CD4-positive, alpha-beta memory T cell (primary cell): ENCODE measurements around the gene MPP4. TPM values are rescaled to one million over a fixed set of nuclear protein-coding genes. Genes with fewer than 3 reads are reported as not detected.

ENCODE experiments used
- CTCF ChIA-PET: fragments of 350-600 bp; sonication (Branson Sonifier 250); formaldehyde crosslinking; loops from one replicate; lab custom pipeline; 2021; ENCODE audit warnings: inconsistent platforms; ENCODE audit not compliant: partially characterized antibody; lab: Charles Lee
- POLR2A ChIA-PET: fragments of 350-600 bp; sonication (Branson Sonifier 250); formaldehyde crosslinking; loops from one replicate; lab custom pipeline; 2021; ENCODE audit not compliant: partially characterized antibody; lab: Charles Lee
- DNase-seq, 5 donors: peaks; one replicate each; pipeline versions ENCODE4 v3.0.0 to v3.0.0-alpha.2; 2020 to 2022; ENCODE audit warnings: mixed read lengths in 1 of 5
- H3K27ac ChIP-seq: one replicate; pipeline ENCODE4 v1.7.0; 2013; ENCODE audit warnings: low read depth, low read length
- H3K27me3 ChIP-seq: 2 replicates; pipeline ENCODE4 v1.7.0; 2013; ENCODE audit warnings: mild to moderate bottlenecking, low read length, moderate library complexity; ENCODE audit not compliant: insufficient read depth
- H3K36me3 ChIP-seq: 2 replicates; pipeline ENCODE4 v1.7.0; 2013; ENCODE audit warnings: mild to moderate bottlenecking, low read length, moderate library complexity; ENCODE audit not compliant: insufficient read depth
- H3K4me1 ChIP-seq: 2 replicates; pipeline ENCODE4 v1.7.0; 2013; ENCODE audit warnings: mild to moderate bottlenecking, low read length, moderate library complexity; ENCODE audit not compliant: insufficient read depth
- H3K4me3 ChIP-seq, 2 donors: one replicate each; pipeline ENCODE4 v1.7.0; 2013; ENCODE audit warnings: low read length in 2 of 2, mild to moderate bottlenecking in 1 of 2
- H3K9me3 ChIP-seq, 2 donors: one replicate each; pipeline ENCODE4 v1.7.0; 2013; ENCODE audit warnings: low read length in 2 of 2, control low read depth in 1 of 2; ENCODE audit not compliant: control insufficient read depth in 1 of 2
- H3K27ac Mint-ChIP-seq, 7 donors: one replicate each; pipeline ENCODE4 v1.8.0; 2020 to 2021; ENCODE audit warnings: mixed read lengths in 7 of 7, mild to moderate bottlenecking in 6 of 7, inconsistent platforms in 3 of 7, moderate library complexity in 3 of 7
- H3K27me3 Mint-ChIP-seq, 2 donors: one replicate each; pipeline ENCODE4 v1.8.0; 2020 to 2021; ENCODE audit warnings: mixed read lengths in 2 of 2
- H3K36me3 Mint-ChIP-seq, 2 donors: one replicate each; pipeline ENCODE4 v1.8.0; 2020 to 2021; ENCODE audit warnings: mixed read lengths in 2 of 2, inconsistent platforms in 1 of 2, mild to moderate bottlenecking in 1 of 2
- H3K4me1 Mint-ChIP-seq, 4 donors: one replicate each; pipeline ENCODE4 v1.8.0; 2020 to 2021; ENCODE audit warnings: mixed read lengths in 4 of 4, mild to moderate bottlenecking in 1 of 4
- H3K4me3 Mint-ChIP-seq, 8 donors: one replicate each; pipeline ENCODE4 v1.8.0; 2020 to 2021; ENCODE audit warnings: mixed read lengths in 8 of 8, mild to moderate bottlenecking in 7 of 8, moderate library complexity in 6 of 8, inconsistent platforms in 3 of 8
- H3K9me3 Mint-ChIP-seq, 8 donors: one replicate each; pipeline ENCODE4 v1.8.0; 2020 to 2021; ENCODE audit warnings: mixed read lengths in 8 of 8, mild to moderate bottlenecking in 5 of 8, inconsistent platforms in 3 of 8, moderate library complexity in 1 of 8
- intact Hi-C: fragments of 100-400 bp; cut with micrococcal nuclease; formaldehyde crosslinking; loops from one replicate; pipeline ENCODE4 v1.15.1; 2023
- polyA plus RNA-seq, 2 donors: library from polyadenylated mRNA; unstranded; fragments of 300-500 nt; fragmentation: Illumina TruSeq; gene quantifications; one replicate each; pipeline ENCODE4 v1.2.3, GENCODE V29; 2021
- total RNA-seq, 2 experiments: library from RNA; stranded (reverse); gene quantifications; one replicate each; pipeline ENCODE4 v1.2.3, GENCODE V29; 2021

The MPP4 gene
- total and polyA plus RNA-seq, 4 experiments from 2014 or later = not detected

DNA sequence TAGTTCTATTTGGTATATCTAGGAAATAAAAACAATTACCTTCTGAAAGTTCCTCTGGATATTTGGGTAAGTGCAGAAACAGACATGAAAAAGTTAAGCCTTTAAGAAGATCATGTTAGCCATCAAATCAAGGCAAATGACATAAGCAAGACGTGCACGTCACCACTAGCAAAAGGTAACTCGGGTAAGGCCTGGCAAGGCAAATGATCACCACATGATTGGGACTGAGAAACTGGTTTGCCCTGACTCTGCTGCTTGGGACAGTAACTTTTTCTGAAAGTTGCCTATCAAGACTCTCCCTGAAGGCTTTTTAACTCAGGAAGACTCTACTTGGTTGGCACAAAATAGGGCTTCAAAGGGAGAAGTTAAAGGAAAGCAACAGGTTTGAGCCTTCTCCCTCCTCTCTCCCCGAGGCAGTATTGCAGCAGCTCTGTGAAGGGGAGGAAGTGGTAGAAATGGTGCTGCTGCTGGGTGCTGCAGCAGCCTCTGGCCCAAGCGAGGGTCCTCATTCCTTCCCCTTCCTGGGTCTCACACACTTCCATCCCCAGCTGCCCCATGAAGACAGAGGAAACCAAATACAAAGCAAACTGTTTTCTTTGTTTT, 38.0 kb downstream of the MPP4 start:
- Histone ChIP-seq H3K9me3 (no peaks in the 10 kb centered on the region), H3K4me1 (no peaks in the 10 kb centered on the region), H3K4me3 (no peak overlapping the region), H3K27ac (no peak overlapping the region), H3K36me3 (no peaks in the 10 kb centered on the region), H3K27me3 (no peaks in the 10 kb centered on the region)
- H3K27ac Mint-ChIP-seq = no peak overlapping the region
- ChIA-PET POLR2A (no interaction called here), CTCF (no interaction called here)
- H3K4me3 Mint-ChIP-seq = no peak overlapping the region
- DNase-seq = no peak
- no peaks in the 10 kb centered on the region for H3K36me3 Mint-ChIP-seq
- H3K27me3 Mint-ChIP-seq = peaks cover 7 to 8% of the 10 kb centered on the region in 2 donors
- intact Hi-C loops = no loop called here
- H3K9me3 Mint-ChIP-seq = no peaks in the 10 kb centered on the region
- H3K4me1 Mint-ChIP-seq = peaks cover 0 to 2% (median 0%) of the 10 kb centered on the region in 4 donors

DNA sequence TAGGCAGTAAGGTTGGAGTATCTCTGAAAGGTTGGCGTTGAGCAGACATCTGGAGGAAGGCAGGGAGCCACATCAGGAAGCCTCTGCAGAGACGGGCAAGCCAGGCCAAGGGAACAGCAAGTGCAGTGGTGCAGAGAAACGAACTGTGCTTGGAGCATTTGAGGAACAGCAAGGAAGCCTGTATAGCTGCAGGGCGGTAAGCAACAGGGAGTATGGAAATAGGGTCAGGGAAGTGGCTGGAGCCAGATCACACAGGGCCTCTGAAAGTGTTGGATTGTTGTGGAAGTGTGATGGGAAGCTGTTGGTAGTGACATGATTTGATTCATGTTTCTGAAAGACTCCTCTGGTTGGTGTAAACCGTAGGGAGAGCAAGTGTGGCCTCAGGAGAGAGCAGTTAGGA, 41.7 kb downstream of the MPP4 start:
- Mint-ChIP-seq H3K4me1 (peaks cover 0 to 2% (median 0%) of the 10 kb centered on the region in 4 donors), H3K36me3 (no peaks in the 10 kb centered on the region), H3K4me3 (no peak overlapping the region), H3K27me3 (peaks cover 14 to 15% of the 10 kb centered on the region in 2 donors), H3K9me3 (no peaks in the 10 kb centered on the region), H3K27ac (no peak overlapping the region)
- no peak overlapping the region for H3K27ac ChIP-seq
- H3K9me3 ChIP-seq = no peaks in the 10 kb centered on the region
- ChIA-PET POLR2A (interaction anchor here (2.8 kb wide), 1 partner anchor 14 kb away, joined by 15 read pairs; the partner anchor contains the start of gene TMEM237), CTCF (no interaction called here)
- H3K4me1 ChIP-seq = no peaks in the 10 kb centered on the region
- intact Hi-C loops = no loop called here
- no peak overlapping the region for H3K4me3 ChIP-seq
- no peaks in the 10 kb centered on the region for H3K36me3 ChIP-seq
- H3K27me3 ChIP-seq = no peaks in the 10 kb centered on the region
- DNase-seq = no peak

- no peak overlapping the region for H3K4me3 ChIP-seq
- Mint-ChIP-seq H3K27ac (no peak overlapping the region), H3K27me3 (peaks cover 14 to 15% of the 10 kb centered on the region in 2 donors), H3K9me3 (no peaks in the 10 kb centered on the region), H3K4me3 (no peak overlapping the region), H3K4me1 (peaks cover 0 to 2% (median 0%) of the 10 kb centered on the region in 4 donors), H3K36me3 (no peaks in the 10 kb centered on the region)
- H3K4me1 ChIP-seq = no peaks in the 10 kb centered on the region
- no peaks in the 10 kb centered on the region for H3K27me3 ChIP-seq
- H3K27ac ChIP-seq = no peak overlapping the region
- H3K9me3 ChIP-seq = no peaks in the 10 kb centered on the region
- CTCF ChIA-PET = no interaction called here
- POLR2A ChIA-PET = interaction anchor here (2.8 kb wide), 1 partner anchor 13 kb away, joined by 15 read pairs; the partner anchor contains the start of gene TMEM237
- no peaks in the 10 kb centered on the region for H3K36me3 ChIP-seq
- peak in 1 of 5 donors; percentile 7 for DNase-seq
- intact Hi-C loops = no loop called here
Measured at GRCh38 chr2:201656102-201656501, 42.3 kb downstream of the MPP4 start.

DNA sequence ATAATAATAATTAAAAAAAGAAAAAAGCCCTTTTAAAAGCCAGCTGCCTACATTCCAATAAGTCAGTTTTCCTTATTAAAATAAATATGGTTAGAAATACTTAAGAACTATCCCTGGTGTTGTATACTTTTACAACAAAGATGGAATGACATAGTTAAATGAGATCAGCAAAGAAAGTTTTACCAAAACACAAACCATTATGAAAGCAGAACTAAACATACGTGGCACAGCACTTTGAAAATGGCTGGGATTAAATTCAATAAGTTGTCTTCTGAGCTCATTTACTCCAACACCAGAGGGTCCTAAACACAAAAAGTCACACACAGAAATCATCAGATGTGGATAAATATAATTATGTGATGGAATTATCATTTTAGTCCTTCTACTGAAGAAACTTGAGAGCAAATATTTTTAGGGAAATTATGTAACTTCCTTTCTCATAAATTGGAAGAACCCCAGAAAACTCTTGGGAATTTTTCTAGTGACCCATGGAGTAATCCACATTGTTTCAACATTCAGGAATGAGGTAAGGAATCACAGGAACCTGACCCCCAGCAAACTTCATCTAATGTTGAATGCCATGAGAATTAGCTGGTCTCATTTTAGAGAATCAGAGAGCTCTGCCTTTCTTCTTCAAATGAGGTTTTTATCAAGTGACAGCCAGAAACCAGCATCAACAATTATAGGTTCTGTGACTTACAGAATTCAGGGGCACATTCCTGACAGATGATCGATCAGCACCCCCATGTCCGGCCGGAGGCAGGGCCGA, 43.6 kb downstream of the MPP4 start:
- no peaks in the 10 kb centered on the region for H3K9me3 Mint-ChIP-seq
- CTCF ChIA-PET = no interaction called here
- intact Hi-C loops = no loop called here
- peaks cover 0 to 2% (median 0%) of the 10 kb centered on the region in 4 donors for H3K4me1 Mint-ChIP-seq
- no peak overlapping the region for H3K4me3 Mint-ChIP-seq
- no peak for DNase-seq
- Histone ChIP-seq H3K36me3 (no peaks in the 10 kb centered on the region), H3K9me3 (no peaks in the 10 kb centered on the region), H3K4me3 (no peak overlapping the region), H3K4me1 (no peaks in the 10 kb centered on the region), H3K27ac (no peak overlapping the region), H3K27me3 (no peaks in the 10 kb centered on the region)
- peaks cover 18 to 19% of the 10 kb centered on the region in 2 donors for H3K27me3 Mint-ChIP-seq
- no peak overlapping the region for H3K27ac Mint-ChIP-seq
- H3K36me3 Mint-ChIP-seq = no peaks in the 10 kb centered on the region
- POLR2A ChIA-PET = no interaction called here

DNA sequence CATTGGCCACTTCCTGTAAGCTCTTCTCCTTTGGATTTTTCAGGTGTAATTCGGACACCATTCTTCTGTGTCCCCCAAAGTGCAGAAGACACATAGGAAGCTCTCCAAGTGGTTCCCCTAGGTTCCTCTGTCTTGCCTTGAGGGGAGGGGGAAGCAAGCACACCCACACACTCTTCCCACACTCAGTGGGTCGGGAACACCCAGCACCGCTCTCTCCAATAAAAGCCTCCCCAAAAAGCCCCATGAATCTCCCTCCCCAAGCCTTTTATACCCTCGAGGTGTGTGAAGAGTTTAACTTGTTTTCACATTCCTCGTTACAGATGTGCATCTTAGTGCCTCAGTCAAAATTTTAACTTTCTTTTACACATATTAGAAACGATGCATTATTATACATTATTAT, 45.2 kb downstream of the MPP4 start:
- Mint-ChIP-seq H3K9me3 (no peaks in the 10 kb centered on the region), H3K27me3 (peaks cover 17 to 19% of the 10 kb centered on the region in 2 donors), H3K27ac (peak overlapping the region in 1 of 7 donors; percentile 15), H3K4me3 (no peak overlapping the region), H3K4me1 (peaks cover 0 to 2% (median 0%) of the 10 kb centered on the region in 4 donors), H3K36me3 (no peaks in the 10 kb centered on the region)
- Histone ChIP-seq H3K4me3 (no peak overlapping the region), H3K9me3 (no peaks in the 10 kb centered on the region), H3K36me3 (no peaks in the 10 kb centered on the region), H3K4me1 (no peaks in the 10 kb centered on the region), H3K27ac (no peak overlapping the region), H3K27me3 (no peaks in the 10 kb centered on the region)
- intact Hi-C loops = no loop called here
- POLR2A ChIA-PET = no interaction called here
- DNase-seq = no peak
- CTCF ChIA-PET = no interaction called here

DNA sequence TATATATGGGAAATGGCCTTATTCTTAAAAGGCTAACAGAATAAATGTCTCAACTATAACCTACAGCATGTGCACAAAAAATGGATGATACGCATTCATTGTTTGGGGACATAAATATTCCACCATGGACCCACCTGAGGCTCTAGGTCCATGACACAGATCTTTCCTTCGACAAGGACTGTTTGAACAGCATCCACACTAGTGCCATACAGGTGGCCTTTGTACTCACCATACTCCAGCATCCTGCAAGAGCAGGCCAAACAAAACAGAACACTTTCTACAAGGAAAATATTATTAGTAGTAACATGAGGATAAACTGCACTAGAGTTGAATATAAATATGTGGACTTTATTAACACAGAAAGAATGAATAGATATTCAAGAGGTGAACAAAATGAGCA, 49.0 kb downstream of the MPP4 start:
- Histone ChIP-seq H3K4me1 (no peaks in the 10 kb centered on the region), H3K9me3 (no peaks in the 10 kb centered on the region), H3K36me3 (no peaks in the 10 kb centered on the region), H3K27ac (no peak overlapping the region), H3K4me3 (no peak overlapping the region), H3K27me3 (no peaks in the 10 kb centered on the region)
- Mint-ChIP-seq H3K4me3 (no peak overlapping the region), H3K36me3 (no peaks in the 10 kb centered on the region), H3K4me1 (peaks cover 0 to 1% (median 0%) of the 10 kb centered on the region in 4 donors), H3K27me3 (peaks cover 13 to 17% of the 10 kb centered on the region in 2 donors), H3K9me3 (no peaks in the 10 kb centered on the region), H3K27ac (no peak overlapping the region)
- DNase-seq = no peak
- intact Hi-C loops = no loop called here
- ChIA-PET POLR2A (no interaction called here), CTCF (no interaction called here)

DNA sequence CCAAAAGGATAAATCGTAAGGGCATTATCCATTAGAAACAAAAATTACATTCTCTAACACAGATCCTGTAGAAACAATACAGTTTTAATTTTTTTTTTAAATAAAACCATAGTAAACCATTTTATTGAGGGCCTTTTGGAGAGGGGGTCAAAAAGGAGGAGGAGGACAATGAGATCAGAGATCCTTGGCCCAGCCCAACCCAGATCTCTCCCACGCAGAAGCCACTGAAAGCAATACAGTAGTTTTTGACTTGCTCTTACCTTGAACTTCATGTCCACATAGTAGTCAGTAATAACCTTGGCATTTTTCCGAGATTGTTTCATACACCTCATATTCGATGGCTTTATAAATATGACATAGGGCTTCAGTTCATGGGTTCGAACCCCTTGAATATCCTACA, 51.0 kb downstream of the MPP4 start:
- Histone ChIP-seq H3K9me3 (no peaks in the 10 kb centered on the region), H3K27ac (no peak overlapping the region), H3K36me3 (no peaks in the 10 kb centered on the region), H3K27me3 (no peaks in the 10 kb centered on the region), H3K4me3 (no peak overlapping the region), H3K4me1 (no peaks in the 10 kb centered on the region)
- ChIA-PET CTCF (no interaction called here), POLR2A (no interaction called here)
- H3K36me3 Mint-ChIP-seq = peaks cover 0 to 5% of the 10 kb centered on the region in 2 donors
- H3K27me3 Mint-ChIP-seq = peaks cover 4 to 7% of the 10 kb centered on the region in 2 donors
- peaks cover 3 to 15% (median 4%) of the 10 kb centered on the region in 4 donors for H3K4me1 Mint-ChIP-seq
- no peaks in the 10 kb centered on the region for H3K9me3 Mint-ChIP-seq
- intact Hi-C loops = no loop called here
- DNase-seq = no peak
- H3K4me3 Mint-ChIP-seq = no peak overlapping the region
- no peak overlapping the region for H3K27ac Mint-ChIP-seq
